Neural cell (in vitro differentiated cells): ENCODE measurements around the gene HEG1.

Experiments used
- CTCF ChIP-seq: fragments of 450-650 bp; IDR thresholded peaks from 2 replicates; pipeline ENCODE4 v1.5.1; 2014; ENCODE audit warnings: antibody characterized with exemption, mild to moderate bottlenecking, moderate library complexity; ENCODE audit not compliant: poor library complexity, severe bottlenecking
- EP300 ChIP-seq: fragments of 450-650 bp; conservative IDR thresholded peaks from 2 replicates; pipeline ENCODE4 v1.6.1; 2014; ENCODE audit warnings: antibody characterized with exemption, mild to moderate bottlenecking, moderate library complexity; ENCODE audit not compliant: poor library complexity, severe bottlenecking
- EZH2 ChIP-seq: fragments of 200-600, 300-800 bp; shearing (Covaris generic), sonication (generic); IDR thresholded peaks from 2 replicates; pipeline ENCODE4 v1.6.1; 2014; ENCODE audit warnings: antibody characterized with exemption, low read length, borderline replicate concordance, mild to moderate bottlenecking; ENCODE audit not compliant: insufficient read depth, poor library complexity, severe bottlenecking
- MXI1 ChIP-seq: fragments of 450-650 bp; conservative IDR thresholded peaks from 2 replicates; pipeline ENCODE4 v1.6.1; 2014; ENCODE audit warnings: antibody characterized with exemption, mild to moderate bottlenecking; ENCODE audit not compliant: poor library complexity, severe bottlenecking
- POLR2AphosphoS5 ChIP-seq: IDR thresholded peaks from 2 replicates; pipeline ENCODE4 v1.6.1; 2012
- RAD21 ChIP-seq: fragments of 450-650 bp; conservative IDR thresholded peaks from 2 replicates; pipeline ENCODE4 v1.6.1; 2014; ENCODE audit warnings: antibody characterized with exemption, mild to moderate bottlenecking, moderate library complexity
- REST ChIP-seq: IDR thresholded peaks from 2 replicates; pipeline ENCODE4 v1.6.1; 2012; ENCODE audit warnings: borderline replicate concordance
- TAF1 ChIP-seq: IDR thresholded peaks from 2 replicates; pipeline ENCODE4 v1.6.1; 2012; ENCODE audit warnings: low read depth

DNA sequence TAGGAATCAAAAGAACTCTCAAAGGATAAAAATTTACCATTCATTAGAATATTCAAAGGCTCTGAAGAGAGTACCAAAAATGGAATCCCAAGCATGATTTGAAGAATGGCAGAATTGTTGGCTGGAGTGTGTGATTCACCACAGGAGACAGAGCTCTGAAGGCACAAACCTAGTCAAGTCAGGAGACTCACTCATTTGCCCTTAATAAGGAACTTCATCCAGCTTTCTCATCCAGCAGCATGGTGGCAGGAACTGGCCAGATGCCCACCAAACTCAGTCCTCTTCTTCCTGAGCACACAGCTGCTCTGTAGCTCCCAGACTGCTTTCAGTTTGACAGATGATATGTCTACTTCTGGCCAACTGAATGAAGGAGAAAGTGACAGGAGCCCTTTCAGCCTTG is 16.5 kb upstream of the HEG1 start:
- TF ChIP-seq CTCF = no peak
- TF ChIP-seq MXI1 = no peak
- TF ChIP-seq TAF1 = no peak
- TF ChIP-seq EZH2 = no peak
- no peak for TF ChIP-seq REST
- no peak for TF ChIP-seq POLR2AphosphoS5
- no peak for TF ChIP-seq RAD21
- no peak for TF ChIP-seq EP300
